Measurements from ENCODE around the gene KNSTRN.

Gene KNSTRN

GRCh38 chr15:40367371-40367685, 15.2 kb upstream of the KNSTRN start:
- no peak for DNase-seq

- no peak for DNase-seq
These were observed 14.6 kb upstream of the KNSTRN start for GRCh38 chr15:40367686-40368611.

GRCh38 chr15:40368719-40369473, 13.6 kb upstream of the KNSTRN start:
- no peak for DNase-seq

GRCh38 chr15:40369474-40369869, 13.0 kb upstream of the KNSTRN start:
- no peak for DNase-seq

- DNase-seq: no peak
These were observed 12.6 kb upstream of the KNSTRN start for GRCh38 chr15:40369971-40370370.

GRCh38 chr15:40372981-40373380, 9.5 kb upstream of the KNSTRN start:
- DNase-seq: no peak

- no peak for DNase-seq
These were observed 4.9 kb upstream of the KNSTRN start for GRCh38 chr15:40377606-40378005.

GRCh38 chr15:40379374-40379773, 3.1 kb upstream of the KNSTRN start:
- no peak for DNase-seq

GRCh38 chr15:40379853-40380252, 2.7 kb upstream of the KNSTRN start:
- DNase-seq: no peak

GRCh38 chr15:40380636-40381035, 1.9 kb upstream of the KNSTRN start:
- DNase-seq: no peak

GRCh38 chr15:40381818-40382529, 547 bp upstream of the KNSTRN start:
- no peak for DNase-seq

GRCh38 chr15:40386480-40386879, 4.0 kb downstream of the KNSTRN start:
- DNase-seq: no peak

GRCh38 chr15:40388941-40389823, 6.7 kb downstream of the KNSTRN start:
- DNase-seq: no peak

GRCh38 chr15:40389824-40390595, 7.5 kb downstream of the KNSTRN start:
- DNase-seq: no peak

- no peak for DNase-seq
These were observed 10.7 kb downstream of the KNSTRN start for GRCh38 chr15:40392986-40393948.

- no peak for DNase-seq
These were observed 15.3 kb downstream of the KNSTRN start for GRCh38 chr15:40397688-40398412.

- DNase-seq: no peak
These were observed 15.9 kb downstream of the KNSTRN start for GRCh38 chr15:40398413-40398873.

GRCh38 chr15:40399370-40399769, 16.8 kb downstream of the KNSTRN start:
- no peak for DNase-seq

- peak; percentile 89 for DNase-seq
These were observed 23.2 kb downstream of the KNSTRN start, which contains the start of gene IVD for GRCh38 chr15:40405501-40406381. TSS of gene IVD (plus strand) at chr15:40405795. CDS start at chr15:40405828, 33 bp downstream.

All from NCI-H1105 treated with DMSO at 0.1 percent for 48 hours (cell line).